ENCODE measurements around the gene ITGAL. TPM values are rescaled to one million over a fixed set of nuclear protein-coding genes. Genes with fewer than 3 reads are reported as not detected.

Gene ITGAL
- total and polyA plus RNA-seq, 2 of the 13 experiments (the other 11 are each of a cell fraction or from before 2014, with no cell fraction given) = 0.86 to 1.2 TPM

DNA sequence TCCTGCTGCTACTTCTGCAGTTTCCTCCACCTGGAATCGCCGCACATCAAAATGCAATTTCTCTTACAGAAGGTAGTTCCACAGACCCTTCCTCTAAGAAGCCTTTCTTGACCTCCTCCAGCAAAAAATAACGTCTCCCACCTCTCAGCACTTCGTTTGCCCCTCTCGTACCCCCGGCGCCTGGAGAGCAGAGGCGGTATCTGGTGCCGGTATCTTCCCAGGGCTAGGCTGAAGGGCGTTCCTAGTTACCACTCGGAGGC is 43.2 kb upstream of the ITGAL start (continued):
- TF ChIP-seq NFAT5 (CRISPR knock-in tag; IDR thresholded peaks at IDR 0.05) (no peak), ZNF230 (CRISPR knock-in tag; IDR thresholded peaks at IDR 0.05) (0 out of 2 replicates have a peak, but pooled peaks have one; percentile 13), GMEB2 (CRISPR knock-in tag; IDR thresholded peaks at IDR 0.05; ENCODE audit: low read depth) (no peak), GFI1 (CRISPR knock-in tag; IDR thresholded peaks at IDR 0.05; ENCODE audit: borderline replicate concordance) (peak; percentile 61; the same call in 1 of the 2 replicates), ZNF282 (IDR thresholded peaks at IDR 0.05; ENCODE audit: partially characterized antibody) (no peak), ZNF563 (CRISPR knock-in tag; IDR thresholded peaks at IDR 0.05) (peak; percentile 60; the same call in 1 of the 2 replicates), ZNF556 (CRISPR knock-in tag; IDR thresholded peaks at IDR 0.05; ENCODE audit: borderline replicate concordance) (0 out of 2 replicates have a peak, but pooled peaks have one; percentile 48), HIC2 (CRISPR knock-in tag; IDR thresholded peaks at IDR 0.05; ENCODE audit: low read depth) (no peak), ZNF615 (CRISPR knock-in tag; IDR thresholded peaks at IDR 0.05; ENCODE audit: borderline replicate concordance) (0 out of 2 replicates have a peak, but pooled peaks have one; percentile 85), ZNF20 (CRISPR knock-in tag; IDR thresholded peaks at IDR 0.05) (0 out of 2 replicates have a peak, but pooled peaks have one; percentile 4), ZNF24 (IDR thresholded peaks at IDR 0.05) (0 out of 2 replicates have a peak, but pooled peaks have one; percentile 3), ATF4 (CRISPR knock-in tag; IDR thresholded peaks at IDR 0.05) (0 out of 4 replicates have a peak, but pooled peaks of 1 of the 2 experiments have one; percentile 4)
- TF ChIP-seq, protein P1, sequence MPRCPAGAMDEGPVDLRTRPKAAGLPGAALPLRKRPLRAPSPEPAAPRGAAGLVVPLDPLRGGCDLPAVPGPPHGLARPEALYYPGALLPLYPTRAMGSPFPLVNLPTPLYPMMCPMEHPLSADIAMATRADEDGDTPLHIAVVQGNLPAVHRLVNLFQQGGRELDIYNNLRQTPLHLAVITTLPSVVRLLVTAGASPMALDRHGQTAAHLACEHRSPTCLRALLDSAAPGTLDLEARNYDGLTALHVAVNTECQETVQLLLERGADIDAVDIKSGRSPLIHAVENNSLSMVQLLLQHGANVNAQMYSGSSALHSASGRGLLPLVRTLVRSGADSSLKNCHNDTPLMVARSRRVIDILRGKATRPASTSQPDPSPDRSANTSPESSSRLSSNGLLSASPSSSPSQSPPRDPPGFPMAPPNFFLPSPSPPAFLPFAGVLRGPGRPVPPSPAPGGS (CRISPR knock-in tag; IDR thresholded peaks at IDR 0.05) = no peak
